AG09309 (cell line): ENCODE results near the gene FOXA3.
A peak's percentile ranks its signal among the peaks of the same experiment; 100 is the strongest.

Experiments
- DNase-seq: peaks from one replicate; pipeline ENCODE4 v3.0.0-alpha.2; 2010; ENCODE audit warnings: low read depth
- H3K4me3 ChIP-seq: 2 replicates; pipeline ENCODE4 v1.5.1; 2011; ENCODE audit warnings: mild to moderate bottlenecking, low read depth, low read length, moderate library complexity; ENCODE audit not compliant: control insufficient read depth
- TF ChIP-seq, protein P1 (sequence below): IDR thresholded peaks from 2 replicates; pipeline ENCODE4 v1.5.1; 2011; ENCODE audit warnings: mild to moderate bottlenecking, low read depth, low read length, inconsistent platforms; ENCODE audit not compliant: insufficient read depth, control insufficient read depth; ENCODE audit errors: missing control alignments

The FOXA3 gene

DNA sequence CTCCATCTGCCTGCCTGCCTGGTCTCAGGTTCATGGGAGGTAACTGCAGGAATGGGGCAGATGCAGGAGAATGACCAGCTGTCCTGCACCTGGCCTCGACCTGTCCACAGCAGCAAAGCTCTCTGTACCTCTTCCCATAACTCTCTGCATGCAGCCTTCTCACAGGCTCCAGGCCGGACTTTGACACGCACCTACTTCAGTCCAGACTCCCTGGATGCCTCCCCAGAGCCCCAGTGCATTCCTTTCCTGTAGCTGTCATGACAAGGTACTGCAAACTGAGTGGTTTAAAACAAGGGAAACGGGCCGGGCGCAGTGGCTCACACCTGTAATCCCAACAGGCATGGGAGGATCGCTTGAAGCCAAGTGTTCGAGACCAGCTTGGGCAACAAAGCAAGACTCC is 47.2 kb downstream of the FOXA3 start:
- no peak overlapping the region for H3K4me3 ChIP-seq
- TF ChIP-seq, protein P1, sequence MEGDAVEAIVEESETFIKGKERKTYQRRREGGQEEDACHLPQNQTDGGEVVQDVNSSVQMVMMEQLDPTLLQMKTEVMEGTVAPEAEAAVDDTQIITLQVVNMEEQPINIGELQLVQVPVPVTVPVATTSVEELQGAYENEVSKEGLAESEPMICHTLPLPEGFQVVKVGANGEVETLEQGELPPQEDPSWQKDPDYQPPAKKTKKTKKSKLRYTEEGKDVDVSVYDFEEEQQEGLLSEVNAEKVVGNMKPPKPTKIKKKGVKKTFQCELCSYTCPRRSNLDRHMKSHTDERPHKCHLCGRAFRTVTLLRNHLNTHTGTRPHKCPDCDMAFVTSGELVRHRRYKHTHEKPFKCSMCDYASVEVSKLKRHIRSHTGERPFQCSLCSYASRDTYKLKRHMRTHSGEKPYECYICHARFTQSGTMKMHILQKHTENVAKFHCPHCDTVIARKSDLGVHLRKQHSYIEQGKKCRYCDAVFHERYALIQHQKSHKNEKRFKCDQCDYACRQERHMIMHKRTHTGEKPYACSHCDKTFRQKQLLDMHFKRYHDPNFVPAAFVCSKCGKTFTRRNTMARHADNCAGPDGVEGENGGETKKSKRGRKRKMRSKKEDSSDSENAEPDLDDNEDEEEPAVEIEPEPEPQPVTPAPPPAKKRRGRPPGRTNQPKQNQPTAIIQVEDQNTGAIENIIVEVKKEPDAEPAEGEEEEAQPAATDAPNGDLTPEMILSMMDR: no peak
- DNase-seq: no peak

DNA sequence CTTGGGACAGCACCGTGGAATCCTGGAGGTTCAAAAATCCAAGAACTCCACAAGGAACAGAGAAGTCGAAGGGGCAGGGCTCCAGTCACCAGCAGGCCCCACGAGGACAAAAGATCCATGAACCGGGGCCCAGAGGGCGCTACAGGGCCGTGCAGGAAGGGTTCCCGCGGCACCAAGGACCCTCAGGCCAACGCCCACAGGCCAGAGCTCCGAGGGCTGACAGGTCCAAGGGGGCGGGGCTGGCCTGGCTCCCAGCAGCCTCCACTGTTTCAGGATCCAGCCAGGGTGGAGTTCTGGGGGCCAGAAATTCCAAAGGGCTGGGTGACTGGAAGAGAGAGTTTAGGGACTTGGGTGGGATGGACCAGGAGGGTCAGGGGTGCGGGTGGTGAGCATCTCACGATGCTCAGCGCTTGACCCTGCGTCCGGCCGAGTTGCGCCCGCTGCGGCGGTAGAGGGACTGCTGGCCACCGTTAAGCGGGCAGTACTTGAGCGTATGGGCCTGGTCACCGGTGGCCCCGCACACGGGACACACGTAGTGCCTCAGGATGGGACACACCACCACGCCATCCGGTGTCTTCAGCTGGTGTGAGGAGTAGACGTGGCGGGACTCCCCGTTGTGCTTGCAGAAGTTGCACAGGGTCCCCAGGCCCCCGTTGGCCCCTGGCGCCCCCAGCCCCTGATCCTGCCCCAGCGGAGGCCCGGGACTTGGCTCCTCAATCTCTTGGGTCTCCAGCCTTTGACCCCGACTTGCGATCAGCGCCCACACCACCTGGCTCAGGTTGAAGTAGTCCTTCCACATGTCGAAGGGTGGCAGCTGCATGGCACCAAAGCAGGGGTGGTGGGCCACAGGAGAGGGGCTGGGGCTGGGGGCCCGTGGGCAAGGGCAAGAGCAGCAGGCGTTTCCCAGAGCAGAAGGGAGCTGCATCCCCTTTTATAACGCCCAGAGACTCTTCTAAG is 50.0 kb downstream of the FOXA3 start, which contains the start of gene NANOS2:
Gene NANOS2 (minus strand): TSS at position 905 of the 957 bp plus-strand sequence. CDS start 85 bp downstream, at position 820.
- no peak for DNase-seq
- no peak within 1 kb of the TSS for H3K4me3 ChIP-seq
- TF ChIP-seq, protein P1: peak; percentile 2

DNA sequence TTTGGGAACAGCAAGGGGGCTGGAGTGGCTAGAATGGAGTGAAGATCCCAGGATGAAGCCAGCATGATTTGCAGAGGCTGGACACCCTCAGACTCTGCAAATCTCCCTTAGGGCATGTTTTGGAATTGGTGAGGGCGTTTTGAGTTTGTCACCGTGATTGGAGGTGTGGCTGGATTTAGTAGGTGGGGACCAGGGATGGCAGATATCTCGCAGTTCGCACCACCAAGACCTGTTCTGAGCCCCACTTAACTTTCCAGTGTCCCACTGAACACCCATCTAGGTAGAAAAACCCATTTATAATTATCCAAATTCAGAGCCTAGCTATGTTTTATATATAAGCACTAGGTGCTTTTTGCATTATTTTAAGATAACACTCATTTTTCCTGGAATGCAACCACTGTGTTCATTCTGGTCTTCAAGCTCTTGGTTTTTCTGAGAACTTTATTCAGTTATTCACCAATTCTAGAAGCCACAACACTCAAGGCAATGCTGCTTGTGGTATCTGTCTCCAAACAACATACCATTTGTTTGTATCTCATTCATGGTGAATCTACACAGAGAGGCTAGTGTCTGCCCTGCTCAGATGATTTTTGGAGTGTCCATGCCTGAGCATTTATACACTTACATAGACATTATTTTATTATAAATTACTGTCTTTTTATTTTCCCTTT is 53.4 kb downstream of the FOXA3 start:
- H3K4me3 ChIP-seq: no peak overlapping the region
- DNase-seq: no peak
- TF ChIP-seq, protein P1: no peak

DNA sequence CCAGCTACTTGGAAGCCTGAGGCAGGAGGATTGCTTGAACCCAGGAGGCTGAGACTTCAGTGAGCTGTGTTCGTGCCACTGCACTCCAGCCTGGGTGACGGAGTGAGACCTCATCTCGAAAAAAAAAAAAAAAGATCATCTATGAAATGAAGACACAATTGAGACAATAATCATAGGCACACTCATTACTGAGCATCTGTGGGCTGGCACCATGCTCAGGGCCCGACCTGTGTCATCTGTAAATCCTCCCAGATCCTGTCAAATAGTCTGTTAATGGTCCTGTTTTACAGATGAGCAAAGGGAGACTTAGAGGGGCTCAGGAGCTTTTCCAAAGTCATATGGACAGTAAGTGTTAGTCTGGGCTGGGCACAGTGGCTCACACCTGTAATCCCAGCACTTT is 54.6 kb downstream of the FOXA3 start:
- TF ChIP-seq, protein P1: no peak
- H3K4me3 ChIP-seq: no peak overlapping the region
- DNase-seq: no peak

DNA sequence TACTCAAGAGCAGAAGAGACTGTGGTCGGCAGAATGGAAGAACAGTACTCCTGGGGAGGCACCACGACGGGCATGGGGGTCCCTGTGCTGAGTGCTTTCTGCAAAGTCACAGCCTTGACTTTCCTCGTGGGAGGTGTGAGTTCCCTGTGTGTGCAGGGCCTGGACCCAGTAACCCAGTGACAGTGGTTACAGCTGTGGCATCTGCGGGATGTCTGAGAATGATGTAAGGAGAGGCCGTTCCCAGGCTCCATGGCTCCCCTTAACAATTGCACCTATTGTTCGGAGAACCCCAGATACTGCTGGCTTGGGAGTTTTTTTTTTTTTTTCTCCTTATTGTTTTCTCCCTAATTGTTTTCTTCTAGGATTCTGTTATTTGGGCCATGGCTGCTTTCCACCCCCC is 55.6 kb downstream of the FOXA3 start:
- TF ChIP-seq, protein P1: no peak
- DNase-seq: no peak
- no peak overlapping the region for H3K4me3 ChIP-seq

DNA sequence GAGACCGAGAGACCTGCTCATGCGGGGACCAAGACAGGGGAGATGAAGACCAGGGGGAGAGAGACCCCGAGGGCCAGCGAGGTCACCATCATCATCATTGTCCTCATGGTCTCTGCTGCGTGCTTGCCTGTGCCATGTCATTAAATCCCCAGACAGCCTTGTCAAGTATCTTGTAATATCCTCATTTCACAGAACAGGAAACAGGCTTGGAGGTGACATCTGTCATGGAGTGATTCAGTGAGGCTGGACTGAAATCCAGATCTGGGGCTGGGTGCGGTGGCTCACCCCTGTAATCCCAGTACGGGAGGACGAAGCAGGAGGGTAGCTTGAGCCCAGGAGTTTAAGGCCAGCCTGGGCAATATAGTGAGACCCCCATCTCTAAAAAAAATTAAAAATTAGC is 56.3 kb downstream of the FOXA3 start:
- no peak for DNase-seq
- TF ChIP-seq, protein P1: no peak
- no peak overlapping the region for H3K4me3 ChIP-seq
